Esophagus squamous epithelium (tissue), 4 donors: ENCODE measurements around the gene DIPK1B.

Experiments used
- CTCF ChIP-seq, 6 experiments: fragments of 450-650 bp in 4 of 6; fragments of 200-600 bp in 2 of 6; sonication (generic) in 2 of 6; IDR thresholded peaks; one replicate each; pipeline ENCODE4 v1.5.1; 2016 to 2019; ENCODE audit warnings: antibody characterized with exemption in 6 of 6, mild to moderate bottlenecking in 4 of 6, moderate library complexity in 4 of 6
- POLR2A ChIP-seq, 4 donors: fragments of 450-650 bp; IDR thresholded peaks; one replicate each; pipeline ENCODE4 v1.6.1; 2017; ENCODE audit warnings: antibody characterized with exemption in 4 of 4, mild to moderate bottlenecking in 4 of 4, moderate library complexity in 3 of 4

- no peak for TF ChIP-seq CTCF (IDR thresholded peaks at IDR 0.05)
- no peak for TF ChIP-seq POLR2A (IDR thresholded peaks at IDR 0.05)
Measured at GRCh38 chr9:136748666-136749611, 36.6 kb downstream of the DIPK1B start.
